Measurements from ENCODE around the gene CDPF1.
A peak's percentile ranks its signal among the peaks of the same experiment; 100 is the strongest.

Gene CDPF1

DNA sequence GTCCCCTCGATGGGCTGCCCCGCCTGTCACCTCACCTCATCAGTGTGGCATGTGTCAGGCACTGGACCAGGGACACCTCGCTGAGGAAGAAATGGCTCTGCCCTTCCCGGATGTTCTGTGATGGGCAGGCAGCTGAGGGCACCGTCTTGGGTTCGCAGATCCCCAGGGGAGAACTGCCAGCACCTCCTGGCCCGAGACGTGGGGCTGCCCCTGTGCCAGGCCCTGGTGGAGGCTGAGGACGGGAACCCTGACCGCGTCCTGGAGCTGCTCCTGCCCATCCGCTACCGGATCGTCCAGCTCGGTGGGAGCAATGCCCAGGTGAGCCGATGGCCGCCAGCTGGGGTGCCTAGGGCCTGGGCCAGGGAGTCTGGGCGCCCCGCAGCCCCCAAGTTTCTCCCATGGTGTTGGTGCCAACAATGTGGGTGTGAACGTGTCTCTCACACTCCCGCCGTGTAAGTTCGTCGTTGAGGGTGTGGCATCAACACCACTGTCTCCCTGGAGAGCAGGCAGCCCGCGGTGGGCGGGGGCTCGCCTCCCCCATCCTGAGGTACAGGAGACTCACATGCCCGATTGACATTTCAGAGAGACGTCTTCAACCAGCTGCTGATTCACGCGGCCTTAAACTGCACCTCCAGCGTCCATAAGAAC, 39.3 kb upstream of the CDPF1 start:
- Mint-ChIP-seq H3K36me3 (peaks cover 24% of the 10 kb centered on the region), H3K4me3 (no peak overlapping the region), H3K4me1 (peaks cover 41% of the 10 kb centered on the region), H3K27me3 (no peaks in the 10 kb centered on the region), H3K9me3 (peaks cover 5% of the 10 kb centered on the region), H3K27ac (no peak overlapping the region)
- CTCF ChIA-PET, result no interaction called here
- no peak for DNase-seq

DNA sequence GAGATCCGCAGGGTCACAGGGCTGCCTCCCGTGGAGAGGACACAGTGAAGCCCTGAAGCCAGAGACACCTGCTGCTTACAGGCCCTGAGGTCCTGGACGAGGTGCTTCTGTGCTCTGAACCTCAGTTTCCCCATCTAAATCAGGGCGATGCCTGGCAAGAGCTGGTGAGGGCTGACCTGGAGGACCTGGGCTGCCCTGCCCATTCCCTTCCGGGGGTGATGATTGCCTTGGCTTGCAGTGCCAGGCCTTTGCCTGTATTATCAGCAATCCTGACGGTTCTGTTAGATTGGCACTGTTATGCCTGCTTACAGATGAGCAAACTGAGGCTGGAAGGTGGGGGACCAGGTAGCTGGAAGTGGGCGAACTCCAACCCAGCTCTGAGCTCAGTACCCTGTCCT, 38.8 kb upstream of the CDPF1 start:
- Mint-ChIP-seq H3K4me3 (no peak overlapping the region), H3K27me3 (no peaks in the 10 kb centered on the region), H3K36me3 (peaks cover 29% of the 10 kb centered on the region), H3K4me1 (peaks cover 38% of the 10 kb centered on the region), H3K27ac (no peak overlapping the region), H3K9me3 (peaks cover 5% of the 10 kb centered on the region)
- DNase-seq, result no peak
- CTCF ChIA-PET, result no interaction called here

DNA sequence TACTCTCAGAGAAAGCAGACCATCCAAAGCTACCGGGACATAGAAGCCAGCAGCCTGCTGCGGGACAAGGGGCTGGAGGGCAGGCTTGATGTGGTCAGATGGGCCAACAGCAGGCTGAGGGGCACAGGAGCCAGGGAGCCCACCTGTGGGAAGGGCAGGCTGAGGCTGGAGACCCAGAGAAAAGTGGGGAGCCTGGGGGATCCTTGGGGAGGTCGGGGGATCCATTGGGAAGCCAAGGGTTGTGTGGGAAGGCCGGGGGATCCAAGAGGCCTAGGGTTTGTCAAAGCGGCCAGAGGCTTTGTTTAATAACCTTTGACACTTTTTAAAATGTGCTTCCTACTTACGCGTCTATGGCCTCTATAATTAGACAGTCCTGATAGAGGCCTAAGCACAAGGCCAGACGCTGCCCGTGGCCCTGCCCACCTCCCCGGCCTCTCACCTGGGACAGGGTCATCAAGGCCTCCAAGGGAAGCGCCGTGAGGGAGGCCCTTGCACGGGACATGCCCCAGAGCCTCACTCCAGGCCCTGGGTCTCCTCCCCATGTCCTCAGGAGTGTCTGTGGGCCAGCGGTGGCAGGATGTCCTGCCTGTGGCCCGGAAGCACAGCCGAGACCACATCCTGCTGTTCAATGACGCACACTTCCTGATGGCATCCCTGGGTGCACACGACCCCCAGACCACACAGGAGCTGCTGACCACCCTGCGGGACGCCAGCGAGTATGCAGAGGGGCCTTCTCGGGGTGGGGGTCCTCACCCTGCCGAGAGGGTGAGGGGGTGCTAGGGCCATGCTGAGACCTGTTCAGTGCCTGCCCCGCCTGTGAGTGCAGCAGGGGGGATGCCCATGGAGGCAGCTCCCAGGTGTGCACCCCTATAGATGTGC, 38.0 kb upstream of the CDPF1 start:
- H3K36me3 Mint-ChIP-seq, result peaks cover 27% of the 10 kb centered on the region
- no peaks in the 10 kb centered on the region for H3K27me3 Mint-ChIP-seq
- H3K27ac Mint-ChIP-seq, result peak overlapping the region; percentile 80
- peak; percentile 56 for DNase-seq
- peak overlapping the region; percentile 50 for H3K4me3 Mint-ChIP-seq
- peaks cover 5% of the 10 kb centered on the region for H3K9me3 Mint-ChIP-seq
- CTCF ChIA-PET, result no interaction called here
- H3K4me1 Mint-ChIP-seq, result peaks cover 30% of the 10 kb centered on the region

DNA sequence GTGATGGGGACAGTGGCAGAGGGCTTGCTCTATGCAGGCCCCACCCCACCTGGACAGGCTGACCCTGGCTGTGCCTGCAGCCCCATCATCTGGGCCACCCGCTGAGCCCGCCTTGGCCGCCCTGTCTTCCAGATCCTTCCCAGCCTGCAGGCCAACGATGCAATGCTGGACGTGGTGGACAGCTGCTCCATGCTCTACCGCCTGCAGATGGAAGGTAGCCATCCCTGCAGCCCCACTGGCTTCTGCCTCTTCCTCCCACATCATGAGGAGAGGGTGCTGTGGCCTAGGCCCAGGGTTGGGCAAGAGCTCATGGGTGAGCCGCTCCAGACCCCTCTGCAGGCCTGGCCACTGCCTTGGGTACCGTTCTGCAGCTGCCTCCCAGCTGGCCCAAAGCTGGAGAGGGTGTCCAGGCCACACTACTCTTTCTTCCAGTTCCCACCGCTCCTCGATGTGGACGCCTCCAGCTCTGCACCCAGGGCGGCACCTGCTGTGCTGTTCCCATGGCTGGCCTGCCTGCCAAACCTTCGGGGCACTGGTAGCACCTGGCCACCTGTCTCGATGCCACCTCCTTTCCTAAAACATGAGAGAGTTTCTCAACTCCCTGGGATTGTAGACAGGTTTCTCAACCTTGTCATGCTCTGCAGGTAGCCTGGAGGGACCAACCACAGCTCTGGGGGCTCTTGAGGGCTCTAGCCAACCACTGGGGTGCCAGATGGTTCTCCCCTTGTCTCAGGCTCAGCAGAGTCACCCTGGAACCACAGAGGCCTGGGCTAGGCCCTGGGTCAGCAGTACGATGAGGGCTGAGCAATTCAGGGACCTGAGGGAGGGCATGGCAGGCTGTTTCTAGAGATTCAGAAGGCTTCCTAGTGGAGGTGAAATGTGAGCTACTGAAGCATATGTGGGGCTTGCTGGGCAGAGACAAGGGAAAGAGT, 37.1 kb upstream of the CDPF1 start:
- CTCF ChIA-PET, result no interaction called here
- H3K4me1 Mint-ChIP-seq, result peaks cover 21% of the 10 kb centered on the region
- peak overlapping the region; percentile 50 for H3K4me3 Mint-ChIP-seq
- H3K27ac Mint-ChIP-seq, result peak overlapping the region; percentile 80
- peaks cover 2% of the 10 kb centered on the region for H3K9me3 Mint-ChIP-seq
- DNase-seq, result no peak
- H3K27me3 Mint-ChIP-seq, result no peaks in the 10 kb centered on the region
- peaks cover 19% of the 10 kb centered on the region for H3K36me3 Mint-ChIP-seq

DNA sequence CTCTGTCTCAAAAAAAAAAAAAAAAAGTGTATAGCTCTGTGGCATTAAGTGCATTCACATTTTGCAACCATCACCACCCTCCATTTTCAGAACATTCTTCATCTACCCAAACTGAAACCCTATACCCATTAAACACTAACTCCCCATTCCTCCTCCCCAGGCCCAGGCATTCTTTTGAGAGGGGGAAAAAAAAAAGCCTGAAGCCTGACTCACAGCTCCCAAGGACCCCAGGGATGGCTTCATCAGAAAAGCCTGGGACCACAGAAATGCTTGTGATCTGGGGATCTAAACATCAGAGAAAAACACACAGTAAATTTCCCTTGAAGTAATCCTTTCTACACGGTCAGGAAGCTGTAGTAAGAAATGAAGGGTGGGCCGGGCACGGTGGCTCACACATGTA, 35.9 kb upstream of the CDPF1 start:
- Mint-ChIP-seq H3K27me3 (no peaks in the 10 kb centered on the region), H3K4me1 (peaks cover 20% of the 10 kb centered on the region), H3K9me3 (no peaks in the 10 kb centered on the region), H3K36me3 (peaks cover 16% of the 10 kb centered on the region), H3K4me3 (no peak overlapping the region), H3K27ac (no peak overlapping the region)
- no peak for DNase-seq
- CTCF ChIA-PET, result no interaction called here

DNA sequence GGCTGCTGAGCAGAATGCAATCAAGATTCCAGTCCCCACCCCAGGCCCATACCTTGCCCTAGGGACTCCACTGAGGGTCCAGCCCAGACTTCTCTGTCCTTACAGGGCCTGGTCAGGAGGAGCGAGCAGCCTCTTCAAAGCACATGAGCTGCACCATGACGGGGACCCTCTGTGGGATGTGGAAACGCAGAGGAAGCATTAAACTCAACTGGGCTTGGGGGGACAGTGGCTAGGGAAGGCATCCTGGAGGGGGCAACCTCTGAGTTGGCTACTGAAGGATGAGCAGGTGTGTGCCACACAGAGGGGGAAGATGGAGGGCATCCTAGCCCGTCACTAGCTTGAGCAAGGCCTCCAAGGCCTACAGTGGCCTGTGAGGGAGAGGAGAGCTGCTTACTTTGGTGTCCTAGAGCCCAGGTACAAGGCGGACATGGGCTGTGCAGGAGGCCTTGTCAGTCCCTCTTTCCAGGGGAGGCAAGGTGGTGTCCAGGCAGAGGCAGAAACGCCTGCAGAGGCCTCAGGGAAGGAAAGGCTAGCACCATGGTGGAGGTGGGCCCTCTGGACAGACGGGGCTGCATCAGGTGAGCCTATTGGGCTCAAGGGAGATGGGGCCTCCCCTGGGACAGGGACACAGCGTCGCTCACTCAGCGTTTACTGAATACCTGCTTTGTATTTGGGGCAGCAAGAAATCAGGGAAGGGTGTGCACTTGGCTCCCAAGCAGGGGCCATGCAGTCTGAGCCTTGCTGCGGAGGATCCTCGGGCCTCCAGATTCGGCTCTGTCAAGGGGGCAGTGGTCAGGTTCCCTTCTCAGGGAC, 32.0 kb upstream of the CDPF1 start:
- H3K27ac Mint-ChIP-seq, result no peak overlapping the region
- CTCF ChIA-PET, result no interaction called here
- H3K4me1 Mint-ChIP-seq, result no peaks in the 10 kb centered on the region
- H3K27me3 Mint-ChIP-seq, result no peaks in the 10 kb centered on the region
- no peaks in the 10 kb centered on the region for H3K9me3 Mint-ChIP-seq
- peak; percentile 16 for DNase-seq
- H3K4me3 Mint-ChIP-seq, result no peak overlapping the region
- H3K36me3 Mint-ChIP-seq, result peaks cover 12% of the 10 kb centered on the region

DNA sequence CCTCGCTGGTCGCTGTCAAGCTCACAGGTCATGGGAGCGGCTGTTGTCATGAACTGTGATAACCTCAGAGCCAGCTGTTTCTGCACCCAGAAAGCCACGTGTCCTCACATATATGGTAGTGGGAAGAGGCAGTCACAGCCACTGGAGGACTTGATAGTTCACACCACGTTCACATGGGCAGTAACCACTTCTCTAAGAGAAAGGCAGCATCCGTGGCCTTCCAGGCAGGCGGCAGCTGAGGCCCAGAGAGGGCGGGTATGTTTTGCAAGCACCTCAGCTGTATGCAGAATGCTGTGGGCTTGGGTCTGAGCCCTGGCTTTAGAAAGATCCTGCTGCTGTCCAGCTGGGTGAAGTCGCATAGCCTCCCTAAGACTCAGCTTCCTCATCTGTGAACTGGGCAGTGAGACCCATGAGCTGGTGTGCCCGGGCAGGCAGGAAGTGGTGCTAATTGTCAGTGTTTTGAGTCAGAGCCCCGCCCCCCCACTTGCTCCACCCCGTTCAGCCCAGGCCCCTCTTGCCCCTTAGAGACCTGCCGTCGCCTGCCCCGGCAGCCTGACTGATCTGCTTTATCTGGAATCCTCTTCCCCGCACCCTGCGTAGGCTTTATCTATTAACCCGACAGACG, 31.0 kb upstream of the CDPF1 start:
- Mint-ChIP-seq H3K27me3 (no peaks in the 10 kb centered on the region), H3K4me3 (no peak overlapping the region), H3K36me3 (peaks cover 12% of the 10 kb centered on the region), H3K9me3 (no peaks in the 10 kb centered on the region), H3K4me1 (peaks cover 2% of the 10 kb centered on the region), H3K27ac (no peak overlapping the region)
- CTCF ChIA-PET, result no interaction called here
- DNase-seq, result no peak

DNA sequence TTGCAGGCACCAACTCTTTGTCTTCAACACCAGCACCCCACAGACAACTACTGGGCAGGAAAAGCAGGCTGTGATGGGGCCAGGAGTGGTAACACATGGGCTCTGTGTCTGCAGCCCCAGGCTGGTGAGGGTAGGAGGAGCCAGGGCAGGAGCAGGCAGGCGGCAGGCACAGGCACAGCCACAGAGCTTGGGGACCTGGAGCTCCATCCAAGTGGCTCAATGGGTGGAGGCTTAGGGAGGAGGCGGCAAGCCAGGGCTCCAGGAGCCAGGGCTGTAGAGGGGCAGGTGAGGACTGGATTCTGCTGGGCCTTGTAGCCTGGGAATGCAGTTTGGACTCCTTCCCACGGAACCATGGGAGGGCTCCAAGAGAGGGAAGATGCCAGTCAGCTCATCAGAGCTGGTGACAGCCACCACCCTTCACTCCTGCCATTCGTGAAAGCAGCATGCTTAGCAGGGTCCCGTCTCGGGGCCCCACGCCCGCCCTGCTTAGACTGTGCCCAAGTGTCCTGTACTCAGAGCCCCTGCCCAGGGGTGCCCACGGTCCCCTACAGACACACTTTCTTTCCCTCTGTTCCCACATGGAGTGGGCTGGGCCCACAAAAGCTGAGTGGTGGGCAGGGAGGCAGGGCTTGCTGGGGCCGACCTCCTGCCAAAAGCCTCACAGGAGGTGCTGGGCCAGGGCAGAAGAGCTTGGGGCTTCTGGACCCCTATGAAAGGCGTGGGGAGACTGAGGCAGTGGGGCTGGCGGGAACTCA, 30.1 kb upstream of the CDPF1 start:
- Mint-ChIP-seq H3K9me3 (peaks cover 3% of the 10 kb centered on the region), H3K36me3 (peaks cover 17% of the 10 kb centered on the region), H3K4me1 (peaks cover 2% of the 10 kb centered on the region), H3K4me3 (no peak overlapping the region), H3K27ac (no peak overlapping the region), H3K27me3 (no peaks in the 10 kb centered on the region)
- DNase-seq, result no peak
- CTCF ChIA-PET, result no interaction called here

DNA sequence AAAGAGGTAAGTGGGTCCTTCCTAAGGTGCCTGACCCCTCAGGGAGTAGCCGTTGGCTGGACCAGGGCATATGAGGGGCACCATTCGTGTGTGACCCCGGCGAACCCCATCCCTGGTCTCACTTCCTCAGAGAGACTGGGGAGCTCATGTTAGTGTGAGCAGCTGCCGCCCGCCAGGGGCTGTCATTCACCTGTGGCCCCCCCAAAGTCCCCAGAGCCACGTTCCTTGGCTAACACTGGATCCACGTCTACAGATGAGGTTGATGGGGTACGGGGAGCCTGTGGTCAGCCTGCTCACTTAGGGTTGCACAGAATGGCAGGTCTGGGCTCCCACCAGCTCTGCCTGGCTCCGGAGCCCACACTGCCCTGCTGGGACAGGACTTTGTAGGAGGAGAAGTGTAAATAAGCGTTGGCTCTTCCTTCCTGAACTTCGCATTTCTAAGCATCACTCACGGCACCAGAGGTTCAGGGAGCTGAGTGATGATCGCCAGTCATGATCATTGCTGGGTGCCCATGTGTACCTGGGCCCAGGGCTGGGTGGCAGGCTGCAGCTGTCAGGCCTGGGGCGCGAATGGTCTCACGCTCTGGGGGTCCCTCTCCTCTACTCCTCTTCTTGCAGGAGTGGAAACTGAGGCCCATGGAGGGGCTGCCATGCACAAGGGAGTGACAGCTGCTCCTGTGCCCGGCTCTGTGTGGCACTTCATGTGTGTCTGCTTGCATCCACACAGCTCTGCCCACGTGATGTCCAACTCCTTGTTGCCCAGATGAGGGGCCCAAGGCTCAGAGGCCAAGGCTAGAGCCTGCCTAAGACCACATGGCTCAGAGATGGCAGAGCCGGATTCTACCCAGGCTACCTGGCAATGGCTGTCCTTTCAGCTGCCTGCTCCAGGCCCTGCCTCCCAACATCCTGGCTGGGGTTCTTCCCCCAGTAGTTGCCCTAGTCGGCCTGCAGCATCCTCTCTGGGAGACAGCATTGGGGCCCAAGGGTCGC, 28.9 kb upstream of the CDPF1 start:
- Mint-ChIP-seq H3K4me1 (peaks cover 2% of the 10 kb centered on the region), H3K9me3 (peaks cover 3% of the 10 kb centered on the region), H3K4me3 (no peak overlapping the region), H3K36me3 (peaks cover 10% of the 10 kb centered on the region), H3K27me3 (no peaks in the 10 kb centered on the region), H3K27ac (no peak overlapping the region)
- CTCF ChIA-PET, result no interaction called here
- DNase-seq, result no peak

DNA sequence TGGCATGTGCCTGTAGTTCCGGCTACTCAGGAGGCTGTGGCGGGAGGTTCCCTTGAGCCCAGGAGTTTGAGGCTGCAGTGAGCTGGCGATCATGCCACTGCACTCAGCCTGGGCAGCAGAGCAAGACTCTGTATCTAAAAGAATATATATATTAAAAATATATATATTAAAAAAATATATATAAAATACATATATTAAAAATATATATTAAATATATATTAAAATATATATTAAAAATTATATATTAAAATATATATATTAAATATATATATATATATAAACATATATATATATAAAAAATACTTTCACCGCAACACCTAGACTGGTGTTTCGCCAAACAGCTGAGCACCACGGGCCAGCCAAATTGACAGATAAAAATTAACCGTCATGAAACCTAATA, 26.5 kb upstream of the CDPF1 start:
- no peak overlapping the region for H3K27ac Mint-ChIP-seq
- no peak overlapping the region for H3K4me3 Mint-ChIP-seq
- peaks cover 9% of the 10 kb centered on the region for H3K36me3 Mint-ChIP-seq
- CTCF ChIA-PET, result interaction anchor here (0.7 to 0.9 kb wide), 2 partner anchors 155 to 232 kb away, joined by 3 to 4 read pairs; no protein-coding TSS in a partner anchor
- peaks cover 2% of the 10 kb centered on the region for H3K4me1 Mint-ChIP-seq
- peaks cover 3% of the 10 kb centered on the region for H3K9me3 Mint-ChIP-seq
- no peak for DNase-seq
- H3K27me3 Mint-ChIP-seq, result no peaks in the 10 kb centered on the region

DNA sequence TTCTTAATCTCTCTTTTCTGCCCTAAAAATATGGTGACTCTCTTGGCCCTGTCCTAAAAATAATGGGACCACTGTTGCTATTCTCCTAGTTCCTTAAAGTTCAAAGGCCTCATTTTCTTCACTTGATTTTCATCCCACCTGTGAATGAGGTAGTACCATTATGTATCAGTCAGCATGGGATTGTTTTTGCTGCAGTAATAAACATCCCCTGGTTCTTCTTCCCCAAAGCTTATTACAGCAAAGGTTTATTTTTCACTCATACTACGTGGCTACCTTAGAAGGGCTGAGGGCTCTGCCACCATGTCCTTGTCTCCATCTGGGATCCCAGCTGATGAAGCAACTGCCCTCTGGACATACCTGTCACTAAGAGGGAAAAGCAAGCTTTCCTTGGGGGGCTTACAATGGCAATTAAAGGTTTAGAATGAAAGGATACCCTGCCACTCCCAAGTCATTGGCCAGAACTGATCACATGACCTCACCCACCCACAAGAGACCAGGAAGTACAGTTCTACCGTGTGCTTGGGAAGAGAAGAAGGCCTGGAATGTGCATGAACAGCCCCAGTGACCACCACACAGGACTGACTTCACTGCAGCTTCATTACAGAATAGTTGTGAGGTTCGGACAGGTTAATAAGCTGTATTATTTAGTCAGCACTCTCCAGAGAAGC, 25.5 kb upstream of the CDPF1 start:
- Mint-ChIP-seq H3K36me3 (peaks cover 9% of the 10 kb centered on the region), H3K9me3 (peaks cover 3% of the 10 kb centered on the region), H3K27me3 (no peaks in the 10 kb centered on the region), H3K27ac (no peak overlapping the region), H3K4me1 (peaks cover 2% of the 10 kb centered on the region), H3K4me3 (no peak overlapping the region)
- CTCF ChIA-PET, result interaction anchor here (1.0 kb wide), 1 partner anchor 269 kb away, joined by 3 read pairs; no protein-coding TSS in a partner anchor
- DNase-seq, result no peak
